ENCODE data around the gene SMYD3. TPM values are rescaled to one million over a fixed set of nuclear protein-coding genes. Genes with fewer than 3 reads are reported as not detected.
A peak's percentile ranks its signal among the peaks of the same experiment; 100 is the strongest.

The SMYD3 gene
- total and polyA plus RNA-seq, 9 of the 15 experiments (the other 6 are each of a cell fraction or from before 2014, with no cell fraction given), result 128 to 440 (median 197) TPM

DNA sequence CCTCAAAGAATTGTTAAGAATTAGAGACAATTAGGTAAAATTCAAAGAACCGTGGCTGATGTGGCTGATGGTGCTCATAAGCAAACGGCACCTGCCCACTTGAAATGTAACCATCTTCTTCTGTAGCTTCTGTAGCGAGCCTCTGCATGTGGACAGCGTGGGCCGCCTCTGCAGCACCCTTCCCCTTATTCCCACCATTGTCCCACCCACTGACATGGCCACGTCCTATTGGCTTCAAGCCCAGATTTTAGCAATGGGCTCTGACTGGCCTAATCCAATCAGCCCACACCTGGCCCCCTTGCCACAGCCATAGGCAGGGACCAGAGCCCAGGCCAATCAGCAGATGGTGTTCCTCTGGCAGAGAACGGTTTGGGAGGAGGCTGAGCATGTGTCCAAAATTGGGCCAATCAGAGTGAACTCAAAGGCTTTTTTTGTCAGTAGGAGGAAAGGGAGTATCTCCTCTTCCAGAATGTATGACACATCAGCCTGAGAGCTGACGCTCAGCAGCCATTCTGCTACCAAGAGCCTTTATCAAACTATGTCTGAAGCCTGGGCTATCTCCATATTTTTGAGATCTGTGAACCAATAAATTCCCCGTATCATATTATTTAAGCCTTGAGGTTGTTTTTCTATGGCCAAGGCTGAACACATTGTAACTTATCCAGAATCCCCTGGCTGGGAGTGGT is 518.5 kb downstream of the SMYD3 start (continued):
- TF ChIP-seq, protein P1, sequence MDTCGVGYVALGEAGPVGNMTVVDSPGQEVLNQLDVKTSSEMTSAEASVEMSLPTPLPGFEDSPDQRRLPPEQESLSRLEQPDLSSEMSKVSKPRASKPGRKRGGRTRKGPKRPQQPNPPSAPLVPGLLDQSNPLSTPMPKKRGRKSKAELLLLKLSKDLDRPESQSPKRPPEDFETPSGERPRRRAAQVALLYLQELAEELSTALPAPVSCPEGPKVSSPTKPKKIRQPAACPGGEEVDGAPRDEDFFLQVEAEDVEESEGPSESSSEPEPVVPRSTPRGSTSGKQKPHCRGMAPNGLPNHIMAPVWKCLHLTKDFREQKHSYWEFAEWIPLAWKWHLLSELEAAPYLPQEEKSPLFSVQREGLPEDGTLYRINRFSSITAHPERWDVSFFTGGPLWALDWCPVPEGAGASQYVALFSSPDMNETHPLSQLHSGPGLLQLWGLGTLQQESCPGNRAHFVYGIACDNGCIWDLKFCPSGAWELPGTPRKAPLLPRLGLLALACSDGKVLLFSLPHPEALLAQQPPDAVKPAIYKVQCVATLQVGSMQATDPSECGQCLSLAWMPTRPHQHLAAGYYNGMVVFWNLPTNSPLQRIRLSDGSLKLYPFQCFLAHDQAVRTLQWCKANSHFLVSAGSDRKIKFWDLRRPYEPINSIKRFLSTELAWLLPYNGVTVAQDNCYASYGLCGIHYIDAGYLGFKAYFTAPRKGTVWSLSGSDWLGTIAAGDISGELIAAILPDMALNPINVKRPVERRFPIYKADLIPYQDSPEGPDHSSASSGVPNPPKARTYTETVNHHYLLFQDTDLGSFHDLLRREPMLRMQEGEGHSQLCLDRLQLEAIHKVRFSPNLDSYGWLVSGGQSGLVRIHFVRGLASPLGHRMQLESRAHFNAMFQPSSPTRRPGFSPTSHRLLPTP (IDR thresholded peaks at IDR 0.05; ENCODE audit: borderline replicate concordance, extremely low read depth, insufficient read length), result no peak
- no peak for TF ChIP-seq ZNF584 (CRISPR knock-in tag; IDR thresholded peaks at IDR 0.05; ENCODE audit: low read depth)
- no peak for TF ChIP-seq CBX1 (IDR thresholded peaks at IDR 0.05; ENCODE audit: low read depth)
- TF ChIP-seq, protein P2, sequence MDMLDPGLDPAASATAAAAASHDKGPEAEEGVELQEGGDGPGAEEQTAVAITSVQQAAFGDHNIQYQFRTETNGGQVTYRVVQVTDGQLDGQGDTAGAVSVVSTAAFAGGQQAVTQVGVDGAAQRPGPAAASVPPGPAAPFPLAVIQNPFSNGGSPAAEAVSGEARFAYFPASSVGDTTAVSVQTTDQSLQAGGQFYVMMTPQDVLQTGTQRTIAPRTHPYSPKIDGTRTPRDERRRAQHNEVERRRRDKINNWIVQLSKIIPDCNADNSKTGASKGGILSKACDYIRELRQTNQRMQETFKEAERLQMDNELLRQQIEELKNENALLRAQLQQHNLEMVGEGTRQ (CRISPR knock-in tag; IDR thresholded peaks at IDR 0.05), result peak; percentile 89
- TF ChIP-seq SUPT5H (IDR thresholded peaks at IDR 0.05), result peak; percentile 84
- no peak for TF ChIP-seq RBM14 (IDR thresholded peaks at IDR 0.05; ENCODE audit: borderline replicate concordance, insufficient read depth, low read depth, low read length)
- no peak for TF ChIP-seq HDGF (IDR thresholded peaks at IDR 0.05)
- peak; percentile 56 for TF ChIP-seq TEAD4 (IDR thresholded peaks at IDR 0.05; ENCODE audit: low read length)
- TF ChIP-seq TEAD4 (CRISPR knock-in tag; IDR thresholded peaks at IDR 0.05; ENCODE audit: borderline replicate concordance), result no peak
- TF ChIP-seq FOXJ2 (tag; IDR thresholded peaks at IDR 0.05), result peak; percentile 54; the same call in 1 of the 2 replicates
- no peak for TF ChIP-seq EZH2 (IDR thresholded peaks at IDR 0.05; ENCODE audit: borderline replicate concordance, low read depth, low read length)
- peak; percentile 84 to 87 for TF ChIP-seq NRF1 (conservative IDR thresholded peaks at IDR 0.05 in 1 of 2, IDR thresholded peaks at IDR 0.05 in 1 of 2)
- no peak for TF ChIP-seq HDAC8 (tag; IDR thresholded peaks at IDR 0.05)
- no peak for TF ChIP-seq HDAC3 (IDR thresholded peaks at IDR 0.05; ENCODE audit: borderline replicate concordance, partially characterized antibody)
- TF ChIP-seq, protein P3, sequence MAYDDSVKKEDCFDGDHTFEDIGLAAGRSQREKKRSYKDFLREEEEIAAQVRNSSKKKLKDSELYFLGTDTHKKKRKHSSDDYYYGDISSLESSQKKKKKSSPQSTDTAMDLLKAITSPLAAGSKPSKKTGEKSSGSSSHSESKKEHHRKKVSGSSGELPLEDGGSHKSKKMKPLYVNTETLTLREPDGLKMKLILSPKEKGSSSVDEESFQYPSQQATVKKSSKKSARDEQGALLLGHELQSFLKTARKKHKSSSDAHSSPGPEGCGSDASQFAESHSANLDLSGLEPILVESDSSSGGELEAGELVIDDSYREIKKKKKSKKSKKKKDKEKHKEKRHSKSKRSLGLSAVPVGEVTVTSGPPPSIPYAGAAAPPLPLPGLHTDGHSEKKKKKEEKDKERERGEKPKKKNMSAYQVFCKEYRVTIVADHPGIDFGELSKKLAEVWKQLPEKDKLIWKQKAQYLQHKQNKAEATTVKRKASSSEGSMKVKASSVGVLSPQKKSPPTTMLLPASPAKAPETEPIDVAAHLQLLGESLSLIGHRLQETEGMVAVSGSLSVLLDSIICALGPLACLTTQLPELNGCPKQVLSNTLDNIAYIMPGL (CRISPR knock-in tag; IDR thresholded peaks at IDR 0.05), result peak; percentile 63; the same call in 1 of the 2 replicates
- 0 out of 2 replicates have a peak, but pooled peaks have one; percentile 42 for TF ChIP-seq NBN (IDR thresholded peaks at IDR 0.05; ENCODE audit: low read depth)
- TF ChIP-seq ZNF354B (CRISPR knock-in tag; IDR thresholded peaks at IDR 0.05), result no peak
- TF ChIP-seq, protein P4, sequence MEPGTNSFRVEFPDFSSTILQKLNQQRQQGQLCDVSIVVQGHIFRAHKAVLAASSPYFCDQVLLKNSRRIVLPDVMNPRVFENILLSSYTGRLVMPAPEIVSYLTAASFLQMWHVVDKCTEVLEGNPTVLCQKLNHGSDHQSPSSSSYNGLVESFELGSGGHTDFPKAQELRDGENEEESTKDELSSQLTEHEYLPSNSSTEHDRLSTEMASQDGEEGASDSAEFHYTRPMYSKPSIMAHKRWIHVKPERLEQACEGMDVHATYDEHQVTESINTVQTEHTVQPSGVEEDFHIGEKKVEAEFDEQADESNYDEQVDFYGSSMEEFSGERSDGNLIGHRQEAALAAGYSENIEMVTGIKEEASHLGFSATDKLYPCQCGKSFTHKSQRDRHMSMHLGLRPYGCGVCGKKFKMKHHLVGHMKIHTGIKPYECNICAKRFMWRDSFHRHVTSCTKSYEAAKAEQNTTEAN (CRISPR knock-in tag; IDR thresholded peaks at IDR 0.05), result no peak
- TF ChIP-seq ZNF586 (CRISPR knock-in tag; conservative IDR thresholded peaks at IDR 0.05), result no peak
- TF ChIP-seq, protein P5, sequence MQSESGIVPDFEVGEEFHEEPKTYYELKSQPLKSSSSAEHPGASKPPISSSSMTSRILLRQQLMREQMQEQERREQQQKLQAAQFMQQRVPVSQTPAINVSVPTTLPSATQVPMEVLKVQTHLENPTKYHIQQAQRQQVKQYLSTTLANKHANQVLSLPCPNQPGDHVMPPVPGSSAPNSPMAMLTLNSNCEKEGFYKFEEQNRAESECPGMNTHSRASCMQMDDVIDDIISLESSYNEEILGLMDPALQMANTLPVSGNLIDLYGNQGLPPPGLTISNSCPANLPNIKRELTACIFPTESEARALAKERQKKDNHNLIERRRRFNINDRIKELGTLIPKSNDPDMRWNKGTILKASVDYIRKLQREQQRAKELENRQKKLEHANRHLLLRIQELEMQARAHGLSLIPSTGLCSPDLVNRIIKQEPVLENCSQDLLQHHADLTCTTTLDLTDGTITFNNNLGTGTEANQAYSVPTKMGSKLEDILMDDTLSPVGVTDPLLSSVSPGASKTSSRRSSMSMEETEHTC (IDR thresholded peaks at IDR 0.05), result no peak

Data from K562 (cell line).